HCT116 (cell line): Measurements from ENCODE around the gene SPATS2L. TPM values are rescaled to one million over a fixed set of nuclear protein-coding genes. Genes with fewer than 3 reads are reported as not detected.

Experiments
- ATAC-seq: fragments of 200-7000 bp; cut with Tn5 transposase; 2 replicates; pipeline ENCODE4 v1.9.1; 2020; ENCODE audit warnings: mild to moderate bottlenecking, moderate library complexity
- BruUV-seq: library from RNA; stranded (reverse); fragments of 400-500 nt; replicated peaks from 2 replicates; lab custom pipeline; 2021; lab: Mats Ljungman, UMichigan
- CTCF ChIA-PET: fragments of 300-600 bp; sonication (Branson Sonifier 250); formaldehyde crosslinking; loops from one replicate; lab custom pipeline; 2021; ENCODE audit warnings: antibody characterized with exemption; lab: Charles Lee
- POLR2A ChIA-PET: fragments of 300-600, 350-600 bp; sonication (Branson Sonifier 250); formaldehyde crosslinking; loops from one replicate; lab custom pipeline; 2021; ENCODE audit warnings: antibody characterized with exemption; lab: Charles Lee
- RAD21 ChIA-PET, 2 experiments: fragments of 300-600 bp; sonication (Branson Sonifier 250); formaldehyde crosslinking; loops; one replicate each; lab custom pipeline; 2023; ENCODE audit warnings: low total read pairs in 2 of 2; ENCODE audit not compliant: uncharacterized antibody in 2 of 2, unreplicated experiment in 2 of 2, low non-redundant PET in 1 of 2; lab: Charles Lee
- DNase-seq: peaks from one replicate; pipeline ENCODE4 v3.0.0-alpha.2; 2010; ENCODE audit warnings: low read depth, low spot score
- H2AFZ ChIP-seq: fragments of 200-600 bp; shearing (Covaris generic), sonication (generic); 2 replicates; pipeline ENCODE4 v1.6.1; 2017; ENCODE audit warnings: low read depth, mixed run types, mixed read lengths, antibody characterized with exemption, low read length; ENCODE audit not compliant: poor library complexity, severe bottlenecking
- H3K27ac ChIP-seq: 2 replicates; pipeline ENCODE4 v1.5.1; 2012; ENCODE audit warnings: low read depth, low read length
- H3K27me3 ChIP-seq: fragments of 200-600 bp; sonication (generic); 2 replicates; pipeline ENCODE4 v1.6.1; 2016; ENCODE audit warnings: mixed run types, low read length, mixed read lengths; ENCODE audit not compliant: insufficient read depth
- H3K36me3 ChIP-seq, 2 experiments: fragments of 200-500 bp in 1 of 2; fragments of 200-600 bp in 1 of 2; sonication (Bioruptor generic) in 1 of 2; sonication (generic) in 1 of 2; 2 replicates each; pipeline versions ENCODE4 v1.5.1 to v1.6.1; 2014 to 2016; ENCODE audit warnings: low read length in 2 of 2, inconsistent platforms in 1 of 2, mixed read lengths in 1 of 2, mixed run types in 1 of 2; ENCODE audit not compliant: insufficient read depth in 2 of 2, control insufficient read depth in 1 of 2
- H3K4me1 ChIP-seq, 2 experiments: fragments of 200-600 bp in 1 of 2; sonication (generic) in 1 of 2; 2 replicates each; pipeline versions ENCODE4 v1.5.1 to v1.6.1; 2012 to 2017; ENCODE audit warnings: low read length in 2 of 2, inconsistent platforms in 1 of 2, mild to moderate bottlenecking in 1 of 2, mixed read lengths in 1 of 2, mixed run types in 1 of 2, moderate library complexity in 1 of 2; ENCODE audit not compliant: insufficient read depth in 2 of 2, control insufficient read depth in 1 of 2
- H3K4me2 ChIP-seq: fragments of 200-600 bp; sonication (generic); 2 replicates; pipeline ENCODE4 v1.6.1; 2017; ENCODE audit warnings: mixed run types, low read length, mixed read lengths
- H3K4me3 ChIP-seq, 2 experiments: fragments of 200-600 bp in 1 of 2; sonication (generic) in 1 of 2; replicated peaks in 1 of 2; 2 replicates each; pipeline ENCODE4 v1.5.1; 2011 to 2016; ENCODE audit warnings: low read length in 2 of 2, control low read depth in 1 of 2, low read depth in 1 of 2, mild to moderate bottlenecking in 1 of 2, mixed read lengths in 1 of 2, mixed run types in 1 of 2
- H3K79me2 ChIP-seq: fragments of 200-600 bp; sonication (generic); 2 replicates; pipeline ENCODE4 v1.6.1; 2017; ENCODE audit warnings: mild to moderate bottlenecking, mixed run types, low read length, moderate library complexity, mixed read lengths; ENCODE audit not compliant: insufficient read depth
- H3K9ac ChIP-seq: fragments of 200-600 bp; sonication (generic); 2 replicates; pipeline ENCODE4 v1.6.1; 2016; ENCODE audit warnings: low read length, mixed read lengths
- H3K9me2 ChIP-seq: fragments of 200-600 bp; sonication (generic), shearing (Covaris generic); 2 replicates; pipeline ENCODE4 v1.6.1; 2017; ENCODE audit warnings: mixed run types, mild to moderate bottlenecking, moderate library complexity; ENCODE audit not compliant: insufficient read depth
- H3K9me3 ChIP-seq, 2 experiments: fragments of 200-500 bp in 1 of 2; fragments of 200-600 bp in 1 of 2; sonication (Bioruptor generic) in 1 of 2; sonication (generic) in 1 of 2; 2 replicates each; pipeline ENCODE4 v1.6.1; 2014 to 2017; ENCODE audit warnings: low read length in 2 of 2, mixed read lengths in 2 of 2, inconsistent platforms in 1 of 2, low read depth in 1 of 2, mild to moderate bottlenecking in 1 of 2, mixed run types in 1 of 2, moderate library complexity in 1 of 2; ENCODE audit not compliant: control insufficient read depth in 1 of 2, insufficient read depth in 1 of 2
- H4K20me1 ChIP-seq: fragments of 200-600 bp; sonication (generic), shearing (Covaris generic); 2 replicates; pipeline ENCODE4 v1.6.1; 2017; ENCODE audit warnings: mixed run types, mild to moderate bottlenecking, moderate library complexity; ENCODE audit not compliant: insufficient read depth
- ATF3 ChIP-seq: IDR thresholded peaks from 2 replicates; pipeline ENCODE4 v1.6.1; 2012
- CEBPB ChIP-seq: IDR thresholded peaks from 2 replicates; pipeline ENCODE4 v1.6.1; 2012; ENCODE audit warnings: low read depth
- EGR1 ChIP-seq: IDR thresholded peaks from 2 replicates; pipeline ENCODE4 v1.6.1; 2012; ENCODE audit warnings: low read depth
- EZH2 ChIP-seq: fragments of 200-600 bp; sonication (generic); IDR thresholded peaks from 2 replicates; pipeline ENCODE4 v1.6.1; 2017; ENCODE audit warnings: antibody characterized with exemption, mixed run types
- EZH2phosphoT487 ChIP-seq: fragments of 200-600 bp; IDR thresholded peaks from 2 replicates; pipeline ENCODE4 v1.6.1; 2018; ENCODE audit warnings: antibody characterized with exemption, borderline replicate concordance
- FOSL1 ChIP-seq: IDR thresholded peaks from 2 replicates; pipeline ENCODE4 v1.6.1; 2012; ENCODE audit warnings: low read depth
- JUND ChIP-seq: IDR thresholded peaks from 2 replicates; pipeline ENCODE4 v1.6.1; 2012
- POLR2A ChIP-seq: IDR thresholded peaks from 2 replicates; pipeline ENCODE4 v1.7.0; 2011; ENCODE audit warnings: borderline replicate concordance; ENCODE audit not compliant: insufficient read depth, insufficient read length; ENCODE audit errors: extremely low read depth
- POLR2AphosphoS5 ChIP-seq: IDR thresholded peaks from 2 replicates; pipeline ENCODE4 v1.6.1; 2011; ENCODE audit warnings: mild to moderate bottlenecking, low read depth, low read length, moderate library complexity
- RAD21 ChIP-seq: IDR thresholded peaks from 2 replicates; pipeline ENCODE4 v1.6.1; 2012; ENCODE audit warnings: low read depth, mild to moderate bottlenecking
- SP1 ChIP-seq: IDR thresholded peaks from 2 replicates; pipeline ENCODE4 v1.6.1; 2012; ENCODE audit warnings: low read depth
- SRF ChIP-seq: IDR thresholded peaks from 2 replicates; pipeline ENCODE4 v1.6.1; 2012; ENCODE audit warnings: low read depth
- TCF7L2 ChIP-seq: IDR thresholded peaks from 2 replicates; pipeline ENCODE4 v1.7.0; 2011; ENCODE audit warnings: borderline replicate concordance, inconsistent platforms; ENCODE audit not compliant: insufficient read depth, insufficient read length; ENCODE audit errors: extremely low read depth
- YY1 ChIP-seq: IDR thresholded peaks from 2 replicates; pipeline ENCODE4 v1.6.1; 2011; ENCODE audit warnings: low read length, low read depth, moderate library complexity, mild to moderate bottlenecking; ENCODE audit not compliant: insufficient replicate concordance; ENCODE audit errors: extremely low read depth
- ZBTB33 ChIP-seq: IDR thresholded peaks from 2 replicates; pipeline ENCODE4 v1.6.1; 2011; ENCODE audit warnings: mild to moderate bottlenecking, low read length, moderate library complexity; ENCODE audit not compliant: insufficient replicate concordance; ENCODE audit errors: extremely low read depth
- intact Hi-C: fragments of 100-400 bp; cut with micrococcal nuclease; formaldehyde crosslinking; loops from 2 replicates; pipeline ENCODE4 v1.10.0; 2022
- total RNA-seq: library from RNA; stranded (reverse); gene quantifications from one replicate; pipeline ENCODE4 v1.2.1, GENCODE V29; 2021; ENCODE audit not compliant: unreplicated experiment
- TF ChIP-seq, protein P1 (sequence below), 3 experiments: fragments of 200-600 bp in 1 of 3; sonication (generic) in 1 of 3; IDR thresholded peaks in 2 of 3; conservative IDR thresholded peaks in 1 of 3; 2 replicates each; pipeline ENCODE4 v1.5.1; 2012 to 2017; ENCODE audit warnings: low read depth in 2 of 3, low read length in 2 of 3, antibody characterized with exemption in 1 of 3, borderline replicate concordance in 1 of 3, control low read depth in 1 of 3, mild to moderate bottlenecking in 1 of 3, mixed read lengths in 1 of 3, mixed run types in 1 of 3, moderate library complexity in 1 of 3; ENCODE audit not compliant: insufficient read depth in 1 of 3
- TF ChIP-seq, protein P2 (sequence below): IDR thresholded peaks from 2 replicates; pipeline ENCODE4 v1.6.1; 2012; ENCODE audit warnings: low read depth
- TF ChIP-seq, protein P3 (sequence below): IDR thresholded peaks from 2 replicates; pipeline ENCODE4 v1.6.1; 2012

Gene SPATS2L
- total RNA-seq, 1 experiment from 2014 or later = 87.1 TPM

DNA sequence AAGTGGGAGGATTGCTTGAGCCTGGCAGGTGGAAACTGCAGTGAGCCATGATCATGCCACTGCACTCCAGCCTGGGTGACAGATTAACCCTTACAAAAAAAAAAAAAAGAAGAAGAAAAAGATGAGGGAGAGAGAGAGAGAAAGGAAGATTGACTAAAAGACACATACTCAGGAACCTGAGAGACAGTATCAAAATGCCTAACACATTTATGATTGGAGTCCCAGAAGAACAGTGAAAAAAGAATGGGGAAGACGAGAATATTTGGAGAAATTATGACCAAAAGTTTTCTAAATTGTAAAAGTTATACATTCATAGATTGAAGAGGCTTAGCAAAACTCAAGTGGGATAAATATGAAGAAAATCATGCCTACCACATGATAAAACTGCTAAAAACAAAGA, 19.9 kb upstream of the SPATS2L start:
- H4K20me1 ChIP-seq = no peaks in the 10 kb centered on the region
- TF ChIP-seq EGR1 (no peak), FOSL1 (no peak), EZH2phosphoT487 (no peak), RAD21 (no peak), POLR2A (no peak), TCF7L2 (no peak), SRF (no peak), ATF3 (no peak), ZBTB33 (no peak), YY1 (no peak), EZH2 (no peak), SP1 (no peak), POLR2AphosphoS5 (no peak), JUND (no peak), CEBPB (no peak)
- TF ChIP-seq, protein P1, sequence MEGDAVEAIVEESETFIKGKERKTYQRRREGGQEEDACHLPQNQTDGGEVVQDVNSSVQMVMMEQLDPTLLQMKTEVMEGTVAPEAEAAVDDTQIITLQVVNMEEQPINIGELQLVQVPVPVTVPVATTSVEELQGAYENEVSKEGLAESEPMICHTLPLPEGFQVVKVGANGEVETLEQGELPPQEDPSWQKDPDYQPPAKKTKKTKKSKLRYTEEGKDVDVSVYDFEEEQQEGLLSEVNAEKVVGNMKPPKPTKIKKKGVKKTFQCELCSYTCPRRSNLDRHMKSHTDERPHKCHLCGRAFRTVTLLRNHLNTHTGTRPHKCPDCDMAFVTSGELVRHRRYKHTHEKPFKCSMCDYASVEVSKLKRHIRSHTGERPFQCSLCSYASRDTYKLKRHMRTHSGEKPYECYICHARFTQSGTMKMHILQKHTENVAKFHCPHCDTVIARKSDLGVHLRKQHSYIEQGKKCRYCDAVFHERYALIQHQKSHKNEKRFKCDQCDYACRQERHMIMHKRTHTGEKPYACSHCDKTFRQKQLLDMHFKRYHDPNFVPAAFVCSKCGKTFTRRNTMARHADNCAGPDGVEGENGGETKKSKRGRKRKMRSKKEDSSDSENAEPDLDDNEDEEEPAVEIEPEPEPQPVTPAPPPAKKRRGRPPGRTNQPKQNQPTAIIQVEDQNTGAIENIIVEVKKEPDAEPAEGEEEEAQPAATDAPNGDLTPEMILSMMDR (IDR thresholded peaks at IDR 0.05 in 2 of 3, conservative IDR thresholded peaks at IDR 0.05 in 1 of 3; ENCODE audit: borderline replicate concordance in 1 of 3, insufficient read depth in 1 of 3, low read depth in 2 of 3, low read length in 2 of 3) = no peak
- TF ChIP-seq, protein P2, sequence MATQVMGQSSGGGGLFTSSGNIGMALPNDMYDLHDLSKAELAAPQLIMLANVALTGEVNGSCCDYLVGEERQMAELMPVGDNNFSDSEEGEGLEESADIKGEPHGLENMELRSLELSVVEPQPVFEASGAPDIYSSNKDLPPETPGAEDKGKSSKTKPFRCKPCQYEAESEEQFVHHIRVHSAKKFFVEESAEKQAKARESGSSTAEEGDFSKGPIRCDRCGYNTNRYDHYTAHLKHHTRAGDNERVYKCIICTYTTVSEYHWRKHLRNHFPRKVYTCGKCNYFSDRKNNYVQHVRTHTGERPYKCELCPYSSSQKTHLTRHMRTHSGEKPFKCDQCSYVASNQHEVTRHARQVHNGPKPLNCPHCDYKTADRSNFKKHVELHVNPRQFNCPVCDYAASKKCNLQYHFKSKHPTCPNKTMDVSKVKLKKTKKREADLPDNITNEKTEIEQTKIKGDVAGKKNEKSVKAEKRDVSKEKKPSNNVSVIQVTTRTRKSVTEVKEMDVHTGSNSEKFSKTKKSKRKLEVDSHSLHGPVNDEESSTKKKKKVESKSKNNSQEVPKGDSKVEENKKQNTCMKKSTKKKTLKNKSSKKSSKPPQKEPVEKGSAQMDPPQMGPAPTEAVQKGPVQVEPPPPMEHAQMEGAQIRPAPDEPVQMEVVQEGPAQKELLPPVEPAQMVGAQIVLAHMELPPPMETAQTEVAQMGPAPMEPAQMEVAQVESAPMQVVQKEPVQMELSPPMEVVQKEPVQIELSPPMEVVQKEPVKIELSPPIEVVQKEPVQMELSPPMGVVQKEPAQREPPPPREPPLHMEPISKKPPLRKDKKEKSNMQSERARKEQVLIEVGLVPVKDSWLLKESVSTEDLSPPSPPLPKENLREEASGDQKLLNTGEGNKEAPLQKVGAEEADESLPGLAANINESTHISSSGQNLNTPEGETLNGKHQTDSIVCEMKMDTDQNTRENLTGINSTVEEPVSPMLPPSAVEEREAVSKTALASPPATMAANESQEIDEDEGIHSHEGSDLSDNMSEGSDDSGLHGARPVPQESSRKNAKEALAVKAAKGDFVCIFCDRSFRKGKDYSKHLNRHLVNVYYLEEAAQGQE = no peak
- TF ChIP-seq, protein P3, sequence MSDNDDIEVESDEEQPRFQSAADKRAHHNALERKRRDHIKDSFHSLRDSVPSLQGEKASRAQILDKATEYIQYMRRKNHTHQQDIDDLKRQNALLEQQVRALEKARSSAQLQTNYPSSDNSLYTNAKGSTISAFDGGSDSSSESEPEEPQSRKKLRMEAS = no peak
- CTCF ChIA-PET = no interaction called here
- no peaks in the 10 kb centered on the region for H3K9me3 ChIP-seq
- no peaks in the 10 kb centered on the region for H3K27me3 ChIP-seq
- H3K9ac ChIP-seq = no peak overlapping the region
- intact Hi-C loops = no loop called here
- ATAC-seq (no peak), DNase-seq (no peak)
- BruUV-seq = no TSS peak
- no peak overlapping the region for H3K27ac ChIP-seq
- no peak overlapping the region for H2AFZ ChIP-seq
- H3K36me3 ChIP-seq = no peaks in the 10 kb centered on the region
- peaks cover 0 to 4% of the 10 kb centered on the region in 2 experiments; a peak in 1 of 4 replicates for H3K4me1 ChIP-seq
- RAD21 ChIA-PET = no interaction called here
- no peaks in the 10 kb centered on the region for H3K79me2 ChIP-seq
- no peak overlapping the region for H3K4me3 ChIP-seq
- POLR2A ChIA-PET = no interaction called here
- H3K4me2 ChIP-seq = no peak overlapping the region
- no peaks in the 10 kb centered on the region for H3K9me2 ChIP-seq
